ENCODE data around the gene TAAR2.

TAAR2 gene

DNA sequence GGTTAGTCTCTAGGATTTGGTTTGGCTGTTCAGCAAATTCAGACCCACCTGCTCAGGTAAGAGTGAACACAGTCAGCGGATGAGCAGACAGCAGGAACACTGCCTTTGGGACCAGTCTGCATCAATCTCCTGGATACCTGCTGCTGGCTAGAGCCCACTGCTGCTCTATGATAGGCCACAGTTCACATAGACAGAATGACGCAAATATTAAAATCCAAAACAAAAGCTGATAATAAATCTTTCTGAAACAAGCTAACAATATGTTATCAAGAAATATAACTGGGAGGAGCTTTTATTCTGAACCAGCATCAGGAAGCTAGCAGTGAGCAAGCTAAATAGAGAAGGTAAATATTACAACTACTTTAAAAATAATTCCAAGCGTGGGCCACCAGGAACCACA is 35.0 kb upstream of the TAAR2 start, which contains the start of gene TAAR1:
Gene TAAR1 (minus strand): TSS at position 101 of the 400 bp plus-strand sequence. CDS start 13,179 bp downstream, outside the sequence.
- no peaks in the 10 kb centered on the region for H3K4me1 ChIP-seq (ENCODE audit: control insufficient read depth, insufficient read depth, low read depth, low read length)
- H2BK15ac ChIP-seq (ENCODE audit: low read depth, poor library complexity, severe bottlenecking) = no peak within 1 kb of the TSS
- no peaks in the 10 kb centered on the region for H3K36me3 ChIP-seq (ENCODE audit: control insufficient read depth in 1 of 2, insufficient read depth in 2 of 2, low read depth in 1 of 2, low read length in 2 of 2)
- no peak within 1 kb of the TSS for H4K8ac ChIP-seq (ENCODE audit: low read length)
- H3K27me3 ChIP-seq (ENCODE audit: control insufficient read depth in 1 of 2, insufficient read depth in 1 of 2, low read length in 2 of 2) = no peaks in the 10 kb centered on the region
- WGBS = 100% methylated on average over 1 of the region's 3 CpGs
- no peak within 1 kb of the TSS for H4K91ac ChIP-seq (ENCODE audit: low read length)
- no peak within 1 kb of the TSS for H3K23ac ChIP-seq (ENCODE audit: low read length in 2 of 2)
- no peak within 1 kb of the TSS for H3K18ac ChIP-seq (ENCODE audit: low read depth in 1 of 2, low read length in 2 of 2)
- no peak within 1 kb of the TSS for H2AK5ac ChIP-seq (ENCODE audit: low read length, severe bottlenecking)
- H3K9me3 ChIP-seq (ENCODE audit: control insufficient read depth, low read length) = peaks cover under 1% of the 10 kb centered on the region
- no peaks in the 10 kb centered on the region for H3K79me1 ChIP-seq (replicated peaks; ENCODE audit: low read length, poor library complexity, severe bottlenecking)
- H3K14ac ChIP-seq (ENCODE audit: low read length in 2 of 2) = no peak within 1 kb of the TSS
- H3K4me3 ChIP-seq (ENCODE audit: insufficient read depth in 1 of 2, low read depth in 1 of 2, low read length in 2 of 2) = no peak within 1 kb of the TSS
- DNase-seq = no peak
- no peak within 1 kb of the TSS for H2AFZ ChIP-seq (ENCODE audit: low read depth, low read length)
- no peak within 1 kb of the TSS for H3K4ac ChIP-seq (ENCODE audit: low read depth in 1 of 2, low read length in 2 of 2)
- H2BK5ac ChIP-seq (ENCODE audit: low read depth, low read length, poor library complexity, severe bottlenecking) = no peak within 1 kb of the TSS
- H2BK12ac ChIP-seq (ENCODE audit: low read length in 2 of 2) = no peak within 1 kb of the TSS
- no peak within 1 kb of the TSS for H3K4me2 ChIP-seq (ENCODE audit: low read length, poor library complexity, severe bottlenecking)
- no peak within 1 kb of the TSS for H3K9ac ChIP-seq (ENCODE audit: low read length)
- H2BK120ac ChIP-seq (ENCODE audit: low read depth, low read length) = no peak within 1 kb of the TSS
- no peak within 1 kb of the TSS for H3K27ac ChIP-seq (ENCODE audit: low read length, poor library complexity, severe bottlenecking)

DNA sequence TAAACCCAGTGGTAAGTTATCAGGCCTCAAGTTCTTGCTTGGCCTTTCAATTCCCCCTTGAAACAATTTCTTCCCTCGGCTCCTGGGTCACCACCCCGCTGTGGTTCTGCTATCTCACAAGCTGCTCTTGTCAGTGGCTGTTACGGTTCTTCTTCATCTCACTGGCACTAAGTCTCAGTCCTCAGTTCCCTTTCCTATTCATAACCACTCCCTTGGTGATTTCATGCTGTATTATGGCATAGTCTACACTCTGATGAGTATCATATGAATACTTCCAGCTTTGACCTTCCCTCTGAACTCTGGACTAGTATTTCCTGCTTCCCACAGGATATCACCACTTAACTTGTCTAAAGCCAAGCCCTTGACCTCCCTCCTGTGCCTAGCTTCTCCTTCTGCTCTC is 27.0 kb upstream of the TAAR2 start:
- Histone ChIP-seq H3K9me3 (ENCODE audit: control insufficient read depth, low read length) (no peaks in the 10 kb centered on the region), H2BK120ac (ENCODE audit: low read depth, low read length) (no peak overlapping the region), H2BK5ac (ENCODE audit: low read depth, low read length, poor library complexity, severe bottlenecking) (no peak overlapping the region), H3K18ac (ENCODE audit: low read depth in 1 of 2, low read length in 2 of 2) (no peak overlapping the region), H3K9ac (ENCODE audit: low read length) (no peak overlapping the region), H2BK12ac (ENCODE audit: low read length in 2 of 2) (no peak overlapping the region), H3K4me1 (ENCODE audit: control insufficient read depth, insufficient read depth, low read depth, low read length) (no peaks in the 10 kb centered on the region), H3K27me3 (ENCODE audit: control insufficient read depth in 1 of 2, insufficient read depth in 1 of 2, low read length in 2 of 2) (no peaks in the 10 kb centered on the region), H2AFZ (ENCODE audit: low read depth, low read length) (no peak overlapping the region), H3K4me2 (ENCODE audit: low read length, poor library complexity, severe bottlenecking) (no peak overlapping the region), H2BK15ac (ENCODE audit: low read depth, poor library complexity, severe bottlenecking) (no peak overlapping the region), H3K79me1 (replicated peaks; ENCODE audit: low read length, poor library complexity, severe bottlenecking) (no peaks in the 10 kb centered on the region), H3K4me3 (ENCODE audit: insufficient read depth in 1 of 2, low read depth in 1 of 2, low read length in 2 of 2) (no peak overlapping the region), H3K36me3 (ENCODE audit: control insufficient read depth in 1 of 2, insufficient read depth in 2 of 2, low read depth in 1 of 2, low read length in 2 of 2) (no peaks in the 10 kb centered on the region), H3K4ac (ENCODE audit: low read depth in 1 of 2, low read length in 2 of 2) (no peak overlapping the region), H3K14ac (ENCODE audit: low read length in 2 of 2) (no peak overlapping the region), H3K27ac (ENCODE audit: low read length, poor library complexity, severe bottlenecking) (no peak overlapping the region), H3K23ac (ENCODE audit: low read length in 2 of 2) (no peak overlapping the region), H4K8ac (ENCODE audit: low read length) (no peak overlapping the region), H2AK5ac (ENCODE audit: low read length, severe bottlenecking) (no peak overlapping the region), H4K91ac (ENCODE audit: low read length) (no peak overlapping the region)
- no peak for DNase-seq
- WGBS = 80% methylated on average over 3 of the region's 3 CpGs

DNA sequence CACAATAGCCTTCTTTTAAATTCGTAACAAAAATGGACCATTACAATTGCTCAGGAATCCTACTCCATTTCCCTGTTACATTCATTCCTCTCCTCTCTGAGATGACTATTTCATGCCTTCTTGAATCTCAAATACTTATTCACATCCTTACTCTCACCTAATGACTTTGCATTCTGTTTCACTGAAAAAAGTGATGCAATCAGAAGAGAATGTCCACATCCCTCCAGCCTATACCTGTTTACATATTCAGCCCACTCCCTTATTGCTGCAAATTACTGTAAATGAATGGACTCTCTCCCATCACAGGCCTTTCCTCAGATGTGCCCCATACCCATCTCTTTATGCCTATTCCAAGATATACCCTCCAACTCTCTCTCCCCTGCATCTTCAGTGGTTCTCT is 26.4 kb upstream of the TAAR2 start:
- H3K79me1 ChIP-seq (replicated peaks; ENCODE audit: low read length, poor library complexity, severe bottlenecking) = no peaks in the 10 kb centered on the region
- H3K4me2 ChIP-seq (ENCODE audit: low read length, poor library complexity, severe bottlenecking) = no peak overlapping the region
- WGBS = 91% methylated on average over 1 of the region's 1 CpG
- H3K14ac ChIP-seq (ENCODE audit: low read length in 2 of 2) = no peak overlapping the region
- no peak overlapping the region for H2AFZ ChIP-seq (ENCODE audit: low read depth, low read length)
- no peaks in the 10 kb centered on the region for H3K36me3 ChIP-seq (ENCODE audit: control insufficient read depth in 1 of 2, insufficient read depth in 2 of 2, low read depth in 1 of 2, low read length in 2 of 2)
- no peaks in the 10 kb centered on the region for H3K9me3 ChIP-seq (ENCODE audit: control insufficient read depth, low read length)
- H2BK12ac ChIP-seq (ENCODE audit: low read length in 2 of 2) = no peak overlapping the region
- no peak overlapping the region for H2BK15ac ChIP-seq (ENCODE audit: low read depth, poor library complexity, severe bottlenecking)
- no peak overlapping the region for H3K23ac ChIP-seq (ENCODE audit: low read length in 2 of 2)
- DNase-seq = no peak
- H2BK5ac ChIP-seq (ENCODE audit: low read depth, low read length, poor library complexity, severe bottlenecking) = no peak overlapping the region
- H4K91ac ChIP-seq (ENCODE audit: low read length) = no peak overlapping the region
- H3K4me1 ChIP-seq (ENCODE audit: control insufficient read depth, insufficient read depth, low read depth, low read length) = no peaks in the 10 kb centered on the region
- no peak overlapping the region for H3K4ac ChIP-seq (ENCODE audit: low read depth in 1 of 2, low read length in 2 of 2)
- no peak overlapping the region for H2BK120ac ChIP-seq (ENCODE audit: low read depth, low read length)
- no peaks in the 10 kb centered on the region for H3K27me3 ChIP-seq (ENCODE audit: control insufficient read depth in 1 of 2, insufficient read depth in 1 of 2, low read length in 2 of 2)
- no peak overlapping the region for H4K8ac ChIP-seq (ENCODE audit: low read length)
- H3K9ac ChIP-seq (ENCODE audit: low read length) = no peak overlapping the region
- H2AK5ac ChIP-seq (ENCODE audit: low read length, severe bottlenecking) = no peak overlapping the region
- no peak overlapping the region for H3K18ac ChIP-seq (ENCODE audit: low read depth in 1 of 2, low read length in 2 of 2)
- H3K4me3 ChIP-seq (ENCODE audit: insufficient read depth in 1 of 2, low read depth in 1 of 2, low read length in 2 of 2) = no peak overlapping the region
- no peak overlapping the region for H3K27ac ChIP-seq (ENCODE audit: low read length, poor library complexity, severe bottlenecking)

GRCh38 chr6:132648828-132649227 is 24.8 kb upstream of the TAAR2 start:
- WGBS = 78% methylated on average over 2 of the region's 2 CpGs
- H3K27me3 ChIP-seq (ENCODE audit: control insufficient read depth in 1 of 2, insufficient read depth in 1 of 2, low read length in 2 of 2) = no peaks in the 10 kb centered on the region
- no peak overlapping the region for H4K91ac ChIP-seq (ENCODE audit: low read length)
- no peak for DNase-seq
- no peaks in the 10 kb centered on the region for H3K4me1 ChIP-seq (ENCODE audit: control insufficient read depth, insufficient read depth, low read depth, low read length)
- no peak overlapping the region for H2BK5ac ChIP-seq (ENCODE audit: low read depth, low read length, poor library complexity, severe bottlenecking)
- H3K4me2 ChIP-seq (ENCODE audit: low read length, poor library complexity, severe bottlenecking) = no peak overlapping the region
- no peak overlapping the region for H2BK120ac ChIP-seq (ENCODE audit: low read depth, low read length)
- H3K23ac ChIP-seq (ENCODE audit: low read length in 2 of 2) = no peak overlapping the region
- H2AK5ac ChIP-seq (ENCODE audit: low read length, severe bottlenecking) = no peak overlapping the region
- no peaks in the 10 kb centered on the region for H3K9me3 ChIP-seq (ENCODE audit: control insufficient read depth, low read length)
- no peaks in the 10 kb centered on the region for H3K36me3 ChIP-seq (ENCODE audit: control insufficient read depth in 1 of 2, insufficient read depth in 2 of 2, low read depth in 1 of 2, low read length in 2 of 2)
- H3K4ac ChIP-seq (ENCODE audit: low read depth in 1 of 2, low read length in 2 of 2) = no peak overlapping the region
- no peak overlapping the region for H3K4me3 ChIP-seq (ENCODE audit: insufficient read depth in 1 of 2, low read depth in 1 of 2, low read length in 2 of 2)
- no peak overlapping the region for H3K27ac ChIP-seq (ENCODE audit: low read length, poor library complexity, severe bottlenecking)
- H2BK12ac ChIP-seq (ENCODE audit: low read length in 2 of 2) = no peak overlapping the region
- no peak overlapping the region for H2AFZ ChIP-seq (ENCODE audit: low read depth, low read length)
- H3K14ac ChIP-seq (ENCODE audit: low read length in 2 of 2) = no peak overlapping the region
- no peaks in the 10 kb centered on the region for H3K79me1 ChIP-seq (replicated peaks; ENCODE audit: low read length, poor library complexity, severe bottlenecking)
- H3K9ac ChIP-seq (ENCODE audit: low read length) = no peak overlapping the region
- no peak overlapping the region for H4K8ac ChIP-seq (ENCODE audit: low read length)
- H3K18ac ChIP-seq (ENCODE audit: low read depth in 1 of 2, low read length in 2 of 2) = no peak overlapping the region
- no peak overlapping the region for H2BK15ac ChIP-seq (ENCODE audit: low read depth, poor library complexity, severe bottlenecking)
